ENCODE data around the gene SLC27A6. TPM values are rescaled to one million over a fixed set of nuclear protein-coding genes. Genes with fewer than 3 reads are reported as not detected.
"Not testable (repeated sequence)": the region's sequence is repeated elsewhere in the genome, so short reads cannot be mapped to it uniquely, and the experiment has no call there.

Gene SLC27A6
- total and polyA plus RNA-seq, 2 experiments from 2014 or later, result 2.0 to 4.8 TPM

DNA sequence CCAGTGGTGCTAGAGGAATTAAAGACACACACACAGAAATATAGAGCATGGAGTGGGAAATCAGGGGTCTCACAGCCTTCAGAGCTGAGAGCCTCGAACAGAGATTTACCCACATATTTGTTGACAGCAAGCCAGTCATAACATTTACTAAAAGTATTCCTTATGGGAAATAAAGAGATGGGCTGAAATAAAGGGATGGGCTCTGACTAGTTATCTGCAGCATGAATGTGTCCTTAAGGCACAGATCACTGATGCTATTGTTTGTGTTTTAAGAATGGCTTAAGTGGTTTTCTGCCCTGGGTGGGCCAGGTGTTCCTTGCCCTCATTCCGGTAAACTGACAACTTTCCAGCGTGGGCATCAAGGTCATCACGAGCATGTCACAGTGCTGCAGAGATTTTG, 33.1 kb upstream of the SLC27A6 start:
- H3K27ac ChIP-seq (ENCODE audit: low read depth); ATAC-seq; H3K36me3 Mint-ChIP-seq (ENCODE audit: low read depth); H3K27me3 ChIP-seq (ENCODE audit: insufficient read depth); H3K27me3 Mint-ChIP-seq (ENCODE audit: insufficient read depth, low read depth, poor library complexity); H3K4me1 Mint-ChIP-seq; H3K9me2 ChIP-seq (ENCODE audit: insufficient read depth); DNase-seq (ENCODE audit: low spot score); H3K4me2 ChIP-seq; H4K20me1 ChIP-seq (replicated peaks; ENCODE audit: insufficient read depth); H3F3A ChIP-seq (replicated peaks; ENCODE audit: low read depth); H3K4me3 ChIP-seq; H3K4me3 Mint-ChIP-seq; H3K79me2 ChIP-seq (replicated peaks; ENCODE audit: insufficient read depth); H3K36me3 ChIP-seq (ENCODE audit: insufficient read depth); H3K27ac Mint-ChIP-seq; H2AFZ ChIP-seq; H3K4me1 ChIP-seq (ENCODE audit: insufficient read depth): not testable (repeated sequence)
- peaks cover 13% of the 10 kb centered on the region for H3K9me3 Mint-ChIP-seq

GRCh38 chr5:128943100-128943499, 22.2 kb upstream of the SLC27A6 start:
- peaks cover 48% of the 10 kb centered on the region for H3K9me3 Mint-ChIP-seq
- not testable (repeated sequence) for H3K79me2 ChIP-seq (replicated peaks; ENCODE audit: insufficient read depth); H3K27ac ChIP-seq (ENCODE audit: low read depth)

GRCh38 chr5:128949847-128950546, 15.3 kb upstream of the SLC27A6 start:
- no peak overlapping the region for H3K27ac ChIP-seq (ENCODE audit: low read depth)
- peaks cover 9% of the 10 kb centered on the region; the same call in 2 of the 3 replicates for H3K9me3 Mint-ChIP-seq
- H3K27me3 ChIP-seq (ENCODE audit: insufficient read depth), result no peaks in the 10 kb centered on the region
- no peak for TF ChIP-seq ZNF114 (CRISPR knock-in tag; IDR thresholded peaks at IDR 0.05)
- TF ChIP-seq EZH2phosphoT487 (IDR thresholded peaks at IDR 0.05; ENCODE audit: unreplicated experiment), result no peak
- TF ChIP-seq ZNF331 (CRISPR knock-in tag; IDR thresholded peaks at IDR 0.05; ENCODE audit: low read depth), result no peak
- no peak for TF ChIP-seq JUNB (IDR thresholded peaks at IDR 0.05; ENCODE audit: unreplicated experiment)
- no peak for TF ChIP-seq STAT1 (IDR thresholded peaks at IDR 0.05; ENCODE audit: unreplicated experiment)
- no peak for TF ChIP-seq POLR2AphosphoS5 (IDR thresholded peaks at IDR 0.05; ENCODE audit: low read depth)
- TF ChIP-seq, protein P1, sequence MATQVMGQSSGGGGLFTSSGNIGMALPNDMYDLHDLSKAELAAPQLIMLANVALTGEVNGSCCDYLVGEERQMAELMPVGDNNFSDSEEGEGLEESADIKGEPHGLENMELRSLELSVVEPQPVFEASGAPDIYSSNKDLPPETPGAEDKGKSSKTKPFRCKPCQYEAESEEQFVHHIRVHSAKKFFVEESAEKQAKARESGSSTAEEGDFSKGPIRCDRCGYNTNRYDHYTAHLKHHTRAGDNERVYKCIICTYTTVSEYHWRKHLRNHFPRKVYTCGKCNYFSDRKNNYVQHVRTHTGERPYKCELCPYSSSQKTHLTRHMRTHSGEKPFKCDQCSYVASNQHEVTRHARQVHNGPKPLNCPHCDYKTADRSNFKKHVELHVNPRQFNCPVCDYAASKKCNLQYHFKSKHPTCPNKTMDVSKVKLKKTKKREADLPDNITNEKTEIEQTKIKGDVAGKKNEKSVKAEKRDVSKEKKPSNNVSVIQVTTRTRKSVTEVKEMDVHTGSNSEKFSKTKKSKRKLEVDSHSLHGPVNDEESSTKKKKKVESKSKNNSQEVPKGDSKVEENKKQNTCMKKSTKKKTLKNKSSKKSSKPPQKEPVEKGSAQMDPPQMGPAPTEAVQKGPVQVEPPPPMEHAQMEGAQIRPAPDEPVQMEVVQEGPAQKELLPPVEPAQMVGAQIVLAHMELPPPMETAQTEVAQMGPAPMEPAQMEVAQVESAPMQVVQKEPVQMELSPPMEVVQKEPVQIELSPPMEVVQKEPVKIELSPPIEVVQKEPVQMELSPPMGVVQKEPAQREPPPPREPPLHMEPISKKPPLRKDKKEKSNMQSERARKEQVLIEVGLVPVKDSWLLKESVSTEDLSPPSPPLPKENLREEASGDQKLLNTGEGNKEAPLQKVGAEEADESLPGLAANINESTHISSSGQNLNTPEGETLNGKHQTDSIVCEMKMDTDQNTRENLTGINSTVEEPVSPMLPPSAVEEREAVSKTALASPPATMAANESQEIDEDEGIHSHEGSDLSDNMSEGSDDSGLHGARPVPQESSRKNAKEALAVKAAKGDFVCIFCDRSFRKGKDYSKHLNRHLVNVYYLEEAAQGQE (IDR thresholded peaks at IDR 0.05; ENCODE audit: unreplicated experiment), result no peak

More at GRCh38 chr5:128943100-128943499, 22.2 kb upstream of the SLC27A6 start:
- not testable (repeated sequence) for H3K27me3 Mint-ChIP-seq (ENCODE audit: insufficient read depth, low read depth, poor library complexity); H3K4me3 ChIP-seq; H3K4me2 ChIP-seq; H4K20me1 ChIP-seq (replicated peaks; ENCODE audit: insufficient read depth); H3K4me1 ChIP-seq (ENCODE audit: insufficient read depth); ATAC-seq; H3K36me3 ChIP-seq (ENCODE audit: insufficient read depth); H3K4me1 Mint-ChIP-seq; H3K9me2 ChIP-seq (ENCODE audit: insufficient read depth); H3K27ac Mint-ChIP-seq; H3K27me3 ChIP-seq (ENCODE audit: insufficient read depth); H3K4me3 Mint-ChIP-seq; H2AFZ ChIP-seq; H3F3A ChIP-seq (replicated peaks; ENCODE audit: low read depth); DNase-seq (ENCODE audit: low spot score)
- H3K36me3 Mint-ChIP-seq (ENCODE audit: low read depth), result peaks cover 24% of the 10 kb centered on the region

More at GRCh38 chr5:128949847-128950546, 15.3 kb upstream of the SLC27A6 start:
- Histone ChIP-seq H3K4me2 (no peak overlapping the region), H3K9me2 (ENCODE audit: insufficient read depth) (no peaks in the 10 kb centered on the region), H3K4me3 (no peak overlapping the region), H3F3A (replicated peaks; ENCODE audit: low read depth) (no peaks in the 10 kb centered on the region), H3K36me3 (ENCODE audit: insufficient read depth) (no peaks in the 10 kb centered on the region), H4K20me1 (replicated peaks; ENCODE audit: insufficient read depth) (no peaks in the 10 kb centered on the region), H3K4me1 (ENCODE audit: insufficient read depth) (no peaks in the 10 kb centered on the region), H2AFZ (no peak overlapping the region), H3K79me2 (replicated peaks; ENCODE audit: insufficient read depth) (no peaks in the 10 kb centered on the region)
- no peaks in the 10 kb centered on the region for H3K27me3 Mint-ChIP-seq (ENCODE audit: insufficient read depth, low read depth, poor library complexity)
- ATAC-seq, result no peak
- no peaks in the 10 kb centered on the region for H3K36me3 Mint-ChIP-seq (ENCODE audit: low read depth)
- no peak overlapping the region for H3K4me3 Mint-ChIP-seq
- no peaks in the 10 kb centered on the region for H3K4me1 Mint-ChIP-seq
- no peak for DNase-seq (ENCODE audit: low spot score)
- H3K27ac Mint-ChIP-seq, result no peak overlapping the region

Measured in GM23338 (cell line).